Islet of Langerhans (tissue), 1 donor: ENCODE data around the gene KRTAP5-4.

Source experiments
- FAIRE-seq: peaks from one replicate; lab custom pipeline; 2011; peaks lifted over from hg19 to GRCh38; lab: Jason Lieb, UNC

The KRTAP5-4 gene

DNA sequence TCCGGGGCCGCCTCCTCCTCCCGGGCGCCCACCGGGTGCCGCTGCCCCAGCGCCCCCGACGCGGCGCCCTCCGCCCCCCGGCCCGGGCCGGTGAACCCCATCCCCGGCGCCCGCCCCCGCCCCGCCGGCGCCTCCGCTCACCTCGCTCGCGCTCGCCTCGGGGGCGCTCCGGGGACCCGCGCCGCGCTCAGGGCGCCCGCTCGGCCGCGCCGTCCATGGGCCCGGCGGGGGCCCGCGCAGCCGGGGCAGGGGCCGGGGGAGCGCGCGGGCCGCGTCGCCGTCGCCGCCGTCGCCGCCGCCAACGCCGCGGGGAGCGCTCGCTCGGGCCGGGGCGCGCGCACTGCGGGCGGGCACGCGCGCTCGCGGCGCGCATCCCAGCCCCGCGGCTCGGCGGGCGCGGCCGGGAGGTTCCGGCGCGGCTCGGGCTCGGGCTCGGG is 50.2 kb downstream of the KRTAP5-4 start:
- no peak for FAIRE-seq
